ELF-1 (cell line): ENCODE measurements around the gene TEX9.
"Not testable (repeated sequence)": the region's sequence is repeated elsewhere in the genome, so short reads cannot be mapped to it uniquely, and the experiment has no call there.

Source experiments
- DNase-seq: peaks from one replicate; pipeline ENCODE4 v3.0.0-alpha.2; 2016; ENCODE audit warnings: low read depth, low spot score

The TEX9 gene

DNA sequence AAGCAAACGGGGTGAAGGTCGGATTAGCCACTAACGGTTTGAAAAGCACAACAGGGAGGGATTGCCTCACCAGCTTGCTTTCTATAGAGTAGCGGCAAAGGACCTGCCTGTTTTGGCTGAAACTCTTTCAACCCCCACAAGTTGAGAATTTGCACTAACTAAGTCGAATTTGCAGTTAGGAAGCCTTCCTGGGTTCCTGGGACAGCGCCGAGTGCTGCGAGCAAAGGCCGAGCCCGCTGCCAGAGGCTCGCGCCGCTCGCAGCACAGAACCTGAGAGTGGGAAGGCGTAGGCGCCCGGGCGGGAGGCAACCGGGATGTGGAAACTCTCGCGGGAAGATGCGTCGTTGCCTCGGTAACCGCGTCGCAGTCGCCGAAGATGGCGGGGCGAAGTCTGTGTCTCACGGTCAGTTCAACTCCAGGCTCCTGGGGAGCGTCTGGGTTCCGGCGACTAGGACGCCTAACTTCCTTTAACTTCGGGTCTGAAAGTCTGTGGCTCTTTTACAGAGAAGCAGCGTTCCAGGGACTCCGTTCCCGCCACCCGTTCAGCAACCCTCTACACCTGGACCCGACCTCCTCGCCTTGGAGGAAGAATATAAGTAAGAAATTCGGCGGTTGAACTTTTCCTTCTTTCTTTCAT is at the start of gene TEX9:
Gene TEX9 (plus strand): TSS at position 352 of the 637 bp plus-strand sequence. CDS start 25 bp downstream, at position 377.
- DNase-seq, result peak; percentile 94

DNA sequence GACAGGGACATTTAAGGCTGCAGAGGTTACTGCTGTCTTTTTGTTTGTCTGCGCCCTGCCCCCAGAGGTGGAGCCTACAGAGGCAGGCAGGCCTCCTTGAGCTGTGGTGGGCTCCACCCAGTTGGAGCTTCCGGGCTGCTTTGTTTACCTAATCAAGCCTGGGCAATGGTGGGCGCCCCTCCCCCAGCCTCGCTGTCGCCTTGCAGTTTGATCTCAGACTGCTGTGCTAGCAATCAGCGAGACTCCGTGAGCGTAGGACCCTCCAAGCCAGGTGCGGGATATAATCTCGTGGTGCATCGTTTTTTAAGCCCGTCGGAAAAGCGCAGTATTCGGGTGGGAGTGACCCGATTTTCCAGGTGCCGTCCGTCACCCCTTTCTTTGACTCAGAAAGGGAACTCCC is 48.7 kb upstream of the TEX9 start:
- DNase-seq, result not testable (repeated sequence)

DNA sequence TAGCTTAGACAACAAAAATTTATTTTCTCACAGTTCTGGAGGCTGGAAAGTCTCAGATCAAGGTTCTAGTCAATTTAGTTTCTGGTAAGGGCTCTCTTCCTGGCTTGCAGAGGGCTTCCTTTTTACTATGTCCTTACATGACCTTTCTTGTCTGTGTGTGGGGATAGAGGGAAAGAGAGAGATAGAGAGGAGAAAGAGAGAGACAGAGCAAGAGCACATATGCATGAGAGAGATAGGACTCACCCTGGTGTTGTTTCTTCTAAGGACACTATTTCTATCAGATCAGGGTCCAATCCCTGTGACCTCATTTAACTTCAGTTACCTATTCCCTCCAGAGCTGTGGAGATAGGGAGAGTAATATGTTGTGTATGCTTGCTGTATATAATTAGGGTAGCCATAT is 44.9 kb upstream of the TEX9 start:
- DNase-seq, result no peak

DNA sequence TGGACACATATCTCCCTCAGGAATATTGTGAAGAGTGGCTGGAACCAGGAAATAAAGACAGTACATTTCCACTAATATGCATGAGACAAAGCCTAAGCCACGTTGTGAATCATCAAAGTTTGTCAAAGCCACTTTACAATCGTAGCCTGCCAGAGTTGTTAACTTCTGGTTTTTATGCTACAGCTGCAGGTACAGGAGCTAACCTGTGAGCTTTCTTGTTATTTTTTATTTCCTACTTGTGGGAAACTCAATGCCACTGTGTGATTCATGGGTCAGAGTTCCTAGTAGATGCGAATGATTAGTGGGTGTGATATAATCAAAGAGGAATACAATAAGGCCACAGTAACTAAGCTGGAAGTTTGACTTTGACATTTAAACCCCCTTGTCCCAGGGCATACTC is 44.4 kb upstream of the TEX9 start:
- DNase-seq, result no peak

DNA sequence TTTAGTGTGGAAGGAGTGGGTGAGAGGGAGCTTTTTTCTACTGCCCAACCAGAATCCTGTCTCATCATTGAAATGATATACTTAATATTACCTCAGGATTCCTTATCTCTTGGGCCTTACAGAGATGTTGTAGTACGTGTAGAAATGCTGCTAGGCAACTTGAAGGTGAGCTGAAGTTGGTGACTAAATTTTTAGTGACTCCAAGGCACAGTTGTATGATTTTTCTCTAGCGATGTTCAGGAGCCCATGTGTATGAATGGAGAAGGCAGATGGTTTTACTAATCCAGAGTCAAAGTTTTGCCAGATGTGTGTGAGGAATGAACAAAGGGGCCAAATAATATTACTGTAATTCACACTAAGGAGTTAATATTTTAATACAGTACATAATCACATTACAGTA is 42.8 kb upstream of the TEX9 start:
- no peak for DNase-seq

DNA sequence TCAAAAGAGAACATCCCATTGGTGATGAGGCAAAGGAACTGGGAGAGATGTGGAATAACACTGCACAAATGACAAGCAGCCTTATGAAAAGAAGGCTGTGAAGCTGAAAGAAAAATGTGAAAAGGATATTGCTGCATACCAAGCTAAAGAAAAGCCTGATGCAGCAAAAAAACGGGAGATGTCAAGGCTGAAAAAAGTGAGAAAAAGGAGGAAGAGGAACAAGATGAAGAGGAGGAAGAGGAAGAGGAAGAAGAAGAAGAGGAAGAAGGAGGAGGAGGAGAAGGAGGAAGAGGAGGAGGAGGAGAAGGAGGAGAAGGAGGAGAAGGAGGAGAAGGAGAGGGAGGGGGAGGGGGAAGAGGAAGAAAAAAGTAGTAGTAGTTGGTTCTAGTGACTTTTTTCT is 41.8 kb upstream of the TEX9 start:
- no peak for DNase-seq

DNA sequence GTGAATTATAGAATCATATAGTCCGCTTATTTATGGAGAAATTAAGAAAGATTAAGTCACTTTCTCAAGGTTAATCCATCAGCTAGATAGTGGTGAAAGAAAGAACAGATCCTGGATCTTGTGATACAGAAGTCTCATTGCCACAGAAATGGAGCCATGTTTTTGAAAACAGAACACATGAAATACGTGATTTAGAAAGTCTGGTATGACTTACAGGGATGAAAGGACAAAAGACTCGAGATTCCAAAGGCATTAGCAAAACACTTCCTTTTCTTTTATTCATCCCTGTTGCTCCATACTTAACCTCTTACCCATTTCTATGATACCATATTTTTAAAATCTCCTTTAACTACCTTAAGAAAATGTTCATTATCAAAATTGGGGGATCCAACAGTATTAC is 40.0 kb upstream of the TEX9 start:
- DNase-seq, result no peak

DNA sequence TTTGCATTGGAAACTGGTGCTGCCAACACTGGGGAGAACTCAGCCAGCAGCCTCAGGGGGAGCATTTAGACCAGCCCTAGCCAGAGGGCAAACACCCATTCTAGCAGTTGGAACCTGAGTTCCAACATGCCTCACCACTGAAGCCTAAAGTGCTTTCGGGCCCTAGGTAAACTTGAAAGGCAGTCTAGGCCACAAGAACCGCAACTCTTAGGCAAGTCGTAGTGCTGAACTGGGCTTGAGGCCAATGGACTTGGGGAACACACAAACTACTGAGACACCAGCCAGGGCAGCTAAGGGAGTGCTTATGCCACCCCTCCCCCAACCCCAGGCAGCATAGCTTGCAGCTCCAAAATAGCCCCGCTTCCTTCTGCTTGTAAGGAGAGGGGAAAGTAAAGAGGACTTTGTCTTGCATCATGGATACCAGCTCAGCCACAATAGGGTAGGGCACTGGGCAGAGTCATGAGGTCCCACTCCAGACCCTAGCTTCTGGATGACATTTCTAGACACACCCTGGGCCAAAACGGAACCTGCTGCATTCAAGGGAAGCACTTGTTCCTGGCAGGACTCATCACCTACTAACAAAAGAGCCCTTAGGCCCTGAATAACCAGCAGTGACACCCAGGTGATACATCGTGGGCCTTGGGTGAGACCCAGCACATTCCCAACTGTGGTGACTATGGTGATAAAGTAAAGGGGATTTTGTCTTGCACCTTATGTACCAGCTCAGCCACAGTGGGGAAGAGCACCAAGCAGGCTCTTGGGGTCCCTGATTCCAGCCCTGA is 37.3 kb upstream of the TEX9 start:
- peak; percentile 13 for DNase-seq

DNA sequence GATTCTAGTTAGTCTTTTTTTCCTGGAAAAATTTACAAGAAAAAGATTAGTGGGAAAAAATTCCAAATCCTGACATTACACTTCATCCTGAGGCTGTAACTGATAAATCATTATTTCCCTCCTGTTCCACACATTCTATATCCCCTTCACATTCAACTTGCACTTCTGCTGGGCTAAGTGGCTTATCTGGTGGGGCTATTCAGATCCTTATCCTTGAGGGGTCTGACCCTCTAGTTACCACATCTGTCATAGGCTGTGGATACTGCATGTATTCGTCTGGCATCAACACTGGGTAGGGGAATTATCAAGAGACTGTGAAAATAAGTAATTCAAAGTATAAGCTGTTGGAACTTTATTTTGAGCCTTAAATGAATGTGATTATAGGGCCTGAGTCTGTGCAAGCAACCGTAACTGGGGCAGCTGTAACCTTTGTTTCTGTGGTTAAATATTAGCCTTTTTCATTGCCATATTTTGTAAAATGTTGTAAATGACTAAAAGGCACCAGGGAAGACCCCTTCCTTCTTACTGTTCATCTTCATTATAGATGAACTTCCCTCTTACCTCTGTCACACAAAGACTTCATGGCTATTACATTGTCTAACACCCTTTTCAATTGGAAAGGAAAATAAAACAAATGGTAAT is 28.0 kb upstream of the TEX9 start:
- DNase-seq, result no peak

DNA sequence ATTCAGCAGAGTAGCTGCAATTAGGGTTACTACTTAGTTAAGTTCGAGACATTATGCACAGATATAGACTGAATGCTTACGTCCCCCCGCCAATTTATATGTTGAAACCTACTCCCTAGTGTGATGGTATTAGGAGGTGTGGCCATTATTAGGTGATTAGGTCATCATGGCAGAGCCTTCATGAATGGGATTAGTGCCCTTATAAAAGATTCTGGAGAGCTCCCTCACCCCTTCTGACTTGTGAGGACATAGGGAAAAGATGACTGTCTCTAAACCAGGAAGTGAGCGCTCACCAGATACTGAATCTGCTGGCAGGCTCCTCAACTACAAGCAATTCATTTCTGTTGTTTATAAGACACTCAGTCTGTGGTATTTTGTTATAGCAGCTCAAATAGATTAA is 25.6 kb upstream of the TEX9 start:
- DNase-seq, result no peak

DNA sequence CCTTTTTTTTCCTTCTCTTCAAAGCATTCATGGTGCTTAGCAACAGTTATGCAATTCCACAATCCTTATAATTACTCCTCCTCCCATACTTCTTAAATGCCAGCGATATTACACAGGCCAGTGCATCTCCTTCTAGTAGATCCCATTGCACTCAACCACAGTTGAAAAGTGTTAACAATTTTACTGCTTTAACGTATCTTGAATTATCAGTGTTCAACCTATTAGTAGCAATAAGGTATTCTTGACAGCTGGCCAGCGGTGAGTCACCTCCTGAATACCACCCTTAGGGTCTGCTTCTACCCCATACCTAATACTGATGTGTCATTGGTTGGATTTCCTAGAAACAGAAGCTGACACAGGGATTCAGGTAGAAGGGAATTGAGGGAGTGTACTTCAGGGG is 24.0 kb upstream of the TEX9 start:
- no peak for DNase-seq

DNA sequence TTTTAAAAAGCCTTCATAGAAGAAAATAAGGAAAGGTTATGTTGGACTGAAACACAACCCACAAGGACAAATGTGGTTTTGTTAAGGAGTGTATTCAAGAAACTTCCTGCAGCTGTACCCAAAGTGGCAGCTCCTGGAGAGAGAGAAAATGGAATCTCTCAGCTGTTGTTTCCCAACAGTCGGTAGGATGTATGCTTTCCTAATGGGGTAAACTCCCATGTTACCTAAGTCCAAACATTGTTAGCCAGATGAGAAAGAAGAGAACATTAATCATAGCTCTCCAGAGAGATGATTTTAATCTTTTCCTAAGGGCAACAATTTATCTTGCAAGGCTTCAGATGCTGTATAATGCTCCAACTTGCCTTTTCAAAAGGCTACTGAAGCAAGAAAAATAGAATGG is 22.6 kb upstream of the TEX9 start:
- DNase-seq, result no peak

DNA sequence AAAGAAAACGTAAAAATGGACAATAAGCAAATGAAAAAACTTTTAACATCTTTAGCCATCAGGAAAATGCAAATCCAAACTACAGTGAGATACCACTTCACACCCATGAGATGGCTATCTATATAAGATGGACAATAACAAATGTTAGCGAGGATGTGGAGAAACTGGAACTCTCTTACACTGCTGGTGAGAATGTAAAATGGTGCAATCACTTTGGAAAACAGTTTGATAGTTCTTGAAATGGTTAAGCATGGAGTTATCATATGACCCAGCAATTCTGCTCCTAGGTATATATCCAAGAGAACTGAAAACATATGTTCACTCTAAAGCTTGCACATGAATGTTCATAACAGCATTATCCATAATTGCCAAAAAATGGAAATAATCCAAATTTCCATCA is 21.3 kb upstream of the TEX9 start:
- DNase-seq, result no peak

DNA sequence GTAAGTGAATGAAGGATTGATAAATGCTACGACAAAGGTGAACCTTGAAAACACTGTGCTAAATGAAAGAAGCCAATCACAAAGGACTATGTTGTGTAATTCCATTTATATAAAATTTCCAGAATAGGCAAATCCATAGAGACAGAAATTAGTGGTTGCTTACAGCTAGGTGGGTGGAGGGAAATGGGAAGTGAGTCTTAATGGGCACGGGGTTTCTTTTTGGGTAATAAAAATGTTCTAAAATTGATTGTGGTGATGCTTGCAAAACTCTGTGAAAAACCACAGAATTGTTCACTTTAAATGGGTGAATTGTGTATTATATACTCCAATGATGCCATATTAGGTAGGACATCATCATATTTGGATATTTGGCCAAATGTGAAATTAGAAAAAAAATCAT is 20.9 kb upstream of the TEX9 start:
- no peak for DNase-seq

DNA sequence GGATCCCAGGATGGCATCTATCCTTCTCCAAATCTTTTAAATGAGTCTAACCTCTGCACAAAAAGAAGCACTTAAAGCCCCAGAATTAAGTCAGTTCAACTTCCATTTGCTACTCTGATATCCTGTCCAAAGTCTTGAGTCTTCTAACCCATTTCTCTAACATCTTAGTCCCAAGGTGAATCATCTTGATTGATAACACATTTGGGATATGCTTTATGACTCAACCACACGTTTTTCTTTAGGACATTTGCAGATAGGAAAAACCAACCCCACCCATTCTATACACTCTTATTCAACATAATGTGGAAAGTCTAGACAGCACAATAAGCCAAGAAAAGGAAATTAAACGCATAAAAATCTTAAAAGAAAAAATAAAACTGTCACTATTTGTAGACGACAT is 18.8 kb upstream of the TEX9 start:
- DNase-seq, result no peak

DNA sequence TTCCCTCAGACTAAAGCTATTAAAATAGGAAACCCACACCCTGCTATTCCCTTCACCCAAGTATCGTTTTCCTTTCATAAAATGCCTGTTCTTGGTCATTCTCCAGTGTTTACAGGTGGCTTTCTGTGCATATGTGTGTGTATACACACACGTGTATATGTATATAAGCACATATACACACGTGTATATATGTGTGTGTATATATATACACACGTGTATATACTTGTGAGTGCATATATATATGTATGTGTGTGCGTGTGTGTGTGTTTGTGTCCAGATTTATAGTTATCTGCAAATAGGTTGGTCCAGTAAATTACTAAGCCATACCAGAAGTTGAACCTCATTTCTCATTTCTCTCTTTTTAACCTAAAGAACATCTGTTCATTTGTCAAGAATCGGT is 15.7 kb upstream of the TEX9 start:
- no peak for DNase-seq

DNA sequence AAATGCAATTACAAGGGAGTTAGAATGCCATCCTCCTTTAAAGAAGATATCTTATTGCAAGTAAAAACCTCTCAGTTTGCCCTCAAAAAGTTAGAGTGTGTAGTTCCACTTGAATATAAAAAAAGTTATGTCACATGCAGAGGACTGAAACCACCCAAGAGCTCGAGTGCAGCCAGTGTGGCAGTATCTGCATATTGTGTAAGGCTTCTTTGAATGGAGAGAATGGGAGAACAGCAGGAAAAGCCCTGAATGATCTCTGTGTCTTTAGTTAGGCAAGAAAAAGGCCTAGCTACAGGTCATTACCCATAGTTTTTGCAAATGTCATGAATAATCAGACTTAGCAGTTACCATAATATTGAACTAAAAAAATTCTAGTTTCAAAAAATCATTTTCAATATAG is 13.9 kb upstream of the TEX9 start:
- no peak for DNase-seq

DNA sequence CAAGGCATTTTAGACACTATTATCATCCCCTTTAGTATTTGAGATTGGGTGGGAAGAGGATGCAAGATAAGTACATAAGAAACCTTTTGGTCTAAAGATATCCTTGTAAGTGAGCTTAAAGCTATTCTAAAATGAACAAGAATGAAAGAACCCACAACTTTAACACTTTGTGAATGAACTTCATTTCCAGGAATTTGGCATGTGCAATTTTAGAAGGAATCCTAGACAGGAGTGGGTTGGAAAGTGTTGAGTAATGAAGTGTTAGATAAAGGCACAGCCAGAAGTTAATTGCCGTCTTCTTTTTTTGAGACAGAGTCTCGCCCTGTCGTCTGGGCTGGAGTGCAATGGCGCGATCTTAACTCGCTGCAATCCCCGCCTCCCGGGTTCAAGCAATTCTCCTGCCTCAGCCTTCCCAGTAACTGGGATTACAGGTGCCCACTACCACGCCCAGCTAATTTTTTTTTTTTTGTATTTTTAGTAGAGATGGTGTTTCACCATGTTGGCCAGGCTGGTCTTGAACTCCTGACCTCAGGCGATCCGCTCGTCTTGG is 13.2 kb upstream of the TEX9 start:
- no peak for DNase-seq

DNA sequence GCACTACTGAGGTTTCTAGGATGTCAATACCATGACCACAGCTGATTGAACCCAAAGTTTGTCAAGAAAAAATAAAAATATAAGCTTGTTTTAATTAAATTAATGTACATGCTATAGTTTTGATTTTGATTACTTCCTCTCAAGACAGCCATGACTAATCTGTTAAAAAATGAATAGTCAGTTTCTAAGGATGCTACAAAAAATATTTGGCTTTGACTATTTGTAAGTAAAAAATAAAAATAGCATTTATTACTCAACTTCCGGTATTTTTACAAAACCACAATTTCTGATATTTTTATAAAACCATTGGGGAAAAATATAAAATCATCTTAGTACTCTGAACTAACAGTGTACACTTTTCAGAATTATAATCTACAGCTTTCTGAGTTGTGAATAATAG is 12.1 kb upstream of the TEX9 start:
- no peak for DNase-seq

DNA sequence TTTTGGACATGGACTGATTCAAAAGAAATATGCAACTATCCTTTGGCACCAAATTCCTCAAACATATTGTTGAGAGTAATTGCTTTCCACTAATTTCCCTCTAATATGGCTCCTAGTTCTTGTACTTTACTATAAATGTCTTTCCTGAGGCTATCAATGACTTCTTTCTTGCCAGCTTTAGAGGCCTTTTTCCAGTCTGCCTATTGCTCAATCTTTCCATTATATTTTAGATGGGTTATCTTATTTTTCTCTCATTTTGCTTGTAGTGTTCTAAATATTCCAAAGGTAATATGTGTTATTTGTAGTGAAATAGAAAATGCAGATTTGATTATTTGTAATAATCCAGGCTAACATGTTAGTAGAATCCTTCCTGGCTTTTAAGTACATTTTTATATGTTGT is 11.5 kb upstream of the TEX9 start:
- DNase-seq, result no peak

DNA sequence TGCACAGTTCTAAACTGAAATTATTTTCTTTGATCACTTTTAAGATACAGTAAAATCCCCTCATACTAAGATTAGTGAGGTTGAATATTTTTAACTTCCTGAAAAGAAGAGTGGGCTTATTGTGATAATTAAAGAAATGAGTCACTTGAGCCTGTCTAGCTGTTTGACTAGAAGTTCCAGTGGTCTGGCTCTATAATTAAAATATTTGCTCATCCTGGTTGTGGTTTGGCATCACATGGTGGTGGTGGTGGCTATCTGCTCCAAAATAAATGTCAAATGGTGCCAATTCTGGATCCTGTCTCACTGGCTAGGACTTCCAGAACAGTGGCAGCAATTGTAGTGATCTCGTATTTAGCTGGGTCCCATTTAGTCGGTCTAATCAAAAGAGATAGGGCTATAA is 8.6 kb upstream of the TEX9 start:
- no peak for DNase-seq

DNA sequence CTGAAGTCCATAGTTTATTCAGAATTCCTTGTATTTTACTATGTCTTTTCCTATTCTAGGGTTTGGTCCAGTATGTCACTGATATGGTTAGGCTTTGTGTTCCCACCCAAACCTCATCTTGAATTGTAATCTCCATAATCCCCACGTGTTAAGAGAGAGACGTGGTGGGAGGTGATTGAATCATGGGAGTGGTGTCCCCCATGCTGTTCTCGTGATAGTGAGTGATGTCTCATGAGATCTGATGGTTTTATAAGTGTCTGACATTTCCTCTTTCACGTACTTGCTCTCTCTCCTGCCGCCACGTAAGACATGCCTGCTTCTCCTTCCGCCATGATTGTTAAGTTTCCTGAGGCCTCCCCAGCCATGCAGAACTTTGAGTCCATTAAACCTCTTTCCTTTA is 6.6 kb upstream of the TEX9 start:
- DNase-seq, result no peak

DNA sequence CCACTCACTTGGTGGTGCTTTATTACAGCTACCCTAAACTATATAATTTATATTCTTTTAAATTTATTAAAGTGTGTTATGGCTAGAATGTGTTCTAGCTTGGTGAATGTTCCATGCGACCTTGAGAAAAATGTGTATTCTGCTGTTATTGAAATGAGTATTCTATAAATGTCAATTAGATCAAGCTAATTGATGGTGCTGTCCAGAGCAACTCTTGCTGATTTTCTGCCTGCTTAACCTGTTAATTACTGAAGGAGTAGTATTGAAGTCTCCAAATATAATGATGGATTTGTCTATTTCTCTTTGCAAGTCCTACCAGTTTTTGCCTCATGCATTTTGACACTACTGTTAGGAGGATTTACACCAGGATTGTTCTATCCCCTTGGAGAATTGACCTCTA is 3.2 kb upstream of the TEX9 start:
- DNase-seq, result no peak
